ENCODE results near the gene GAS7.

The GAS7 gene

DNA sequence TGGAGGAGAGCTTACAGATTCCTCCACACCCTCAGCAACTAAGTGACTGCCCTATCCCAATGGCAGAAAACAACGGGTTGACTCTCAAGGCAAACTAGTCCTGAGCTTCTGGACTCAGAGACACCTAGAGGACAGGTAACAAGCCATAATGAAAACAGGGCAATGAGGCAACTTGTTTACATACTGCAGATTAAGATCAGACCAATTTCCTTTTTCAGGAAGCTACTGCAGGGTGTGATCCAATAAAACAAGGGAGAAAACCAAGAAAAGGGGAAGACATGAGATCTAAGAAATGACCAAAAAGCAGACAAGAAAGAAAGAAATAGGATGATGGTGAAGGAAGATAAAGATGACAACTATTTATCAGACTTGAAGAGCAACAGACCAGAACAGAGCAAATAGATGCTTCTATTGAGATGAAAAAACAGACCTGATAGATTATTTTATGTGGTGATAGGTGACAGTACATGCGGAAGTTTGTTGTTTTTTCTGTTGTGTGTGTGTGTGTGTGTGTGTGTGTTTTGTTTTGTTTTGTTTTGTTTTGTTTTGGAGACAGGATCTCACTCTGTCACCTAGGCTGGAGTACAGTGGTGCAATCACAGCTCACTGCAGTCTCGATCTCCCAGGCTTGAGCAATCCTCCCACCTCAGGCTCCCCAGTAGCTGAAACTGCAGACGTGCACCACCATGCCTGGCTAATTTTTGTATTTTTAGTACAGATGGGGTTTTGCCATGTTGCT is 120.7 kb downstream of the GAS7 start:
- TF ChIP-seq CTCF (IDR thresholded peaks at IDR 0.05; ENCODE audit: insufficient read depth, low read length) (no peak), GABPA (IDR thresholded peaks at IDR 0.05; ENCODE audit: low read depth) (no peak), POLR2AphosphoS5 (IDR thresholded peaks at IDR 0.05; ENCODE audit: low read depth) (no peak), SPI1 (IDR thresholded peaks at IDR 0.05; ENCODE audit: borderline replicate concordance, low read depth) (no peak)
- TF ChIP-seq, protein P1, sequence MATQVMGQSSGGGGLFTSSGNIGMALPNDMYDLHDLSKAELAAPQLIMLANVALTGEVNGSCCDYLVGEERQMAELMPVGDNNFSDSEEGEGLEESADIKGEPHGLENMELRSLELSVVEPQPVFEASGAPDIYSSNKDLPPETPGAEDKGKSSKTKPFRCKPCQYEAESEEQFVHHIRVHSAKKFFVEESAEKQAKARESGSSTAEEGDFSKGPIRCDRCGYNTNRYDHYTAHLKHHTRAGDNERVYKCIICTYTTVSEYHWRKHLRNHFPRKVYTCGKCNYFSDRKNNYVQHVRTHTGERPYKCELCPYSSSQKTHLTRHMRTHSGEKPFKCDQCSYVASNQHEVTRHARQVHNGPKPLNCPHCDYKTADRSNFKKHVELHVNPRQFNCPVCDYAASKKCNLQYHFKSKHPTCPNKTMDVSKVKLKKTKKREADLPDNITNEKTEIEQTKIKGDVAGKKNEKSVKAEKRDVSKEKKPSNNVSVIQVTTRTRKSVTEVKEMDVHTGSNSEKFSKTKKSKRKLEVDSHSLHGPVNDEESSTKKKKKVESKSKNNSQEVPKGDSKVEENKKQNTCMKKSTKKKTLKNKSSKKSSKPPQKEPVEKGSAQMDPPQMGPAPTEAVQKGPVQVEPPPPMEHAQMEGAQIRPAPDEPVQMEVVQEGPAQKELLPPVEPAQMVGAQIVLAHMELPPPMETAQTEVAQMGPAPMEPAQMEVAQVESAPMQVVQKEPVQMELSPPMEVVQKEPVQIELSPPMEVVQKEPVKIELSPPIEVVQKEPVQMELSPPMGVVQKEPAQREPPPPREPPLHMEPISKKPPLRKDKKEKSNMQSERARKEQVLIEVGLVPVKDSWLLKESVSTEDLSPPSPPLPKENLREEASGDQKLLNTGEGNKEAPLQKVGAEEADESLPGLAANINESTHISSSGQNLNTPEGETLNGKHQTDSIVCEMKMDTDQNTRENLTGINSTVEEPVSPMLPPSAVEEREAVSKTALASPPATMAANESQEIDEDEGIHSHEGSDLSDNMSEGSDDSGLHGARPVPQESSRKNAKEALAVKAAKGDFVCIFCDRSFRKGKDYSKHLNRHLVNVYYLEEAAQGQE (IDR thresholded peaks at IDR 0.05; ENCODE audit: insufficient replicate concordance, low read depth), result no peak
- Histone ChIP-seq H3K27ac (replicated peaks) (no peak overlapping the region), H3K27me3 (ENCODE audit: insufficient read depth, poor library complexity, severe bottlenecking) (no peaks in the 10 kb centered on the region), H3K4me3 (replicated peaks; ENCODE audit: insufficient read depth, low read length) (no peak overlapping the region)
- peak in 1 of 2 experiments; percentile 31 for DNase-seq (ENCODE audit: low read depth in 1 of 2, low spot score in 1 of 2)

- DNase-seq (ENCODE audit: low read depth in 1 of 2, low spot score in 1 of 2), result no peak
- H3K27ac ChIP-seq (replicated peaks), result no peak overlapping the region
- TF ChIP-seq GABPA (IDR thresholded peaks at IDR 0.05; ENCODE audit: low read depth), result no peak
- no peak for TF ChIP-seq POLR2AphosphoS5 (IDR thresholded peaks at IDR 0.05; ENCODE audit: low read depth)
- TF ChIP-seq CTCF (IDR thresholded peaks at IDR 0.05; ENCODE audit: insufficient read depth, low read length), result no peak
- no peak for TF ChIP-seq SPI1 (IDR thresholded peaks at IDR 0.05; ENCODE audit: borderline replicate concordance, low read depth)
- TF ChIP-seq, protein P1 (IDR thresholded peaks at IDR 0.05; ENCODE audit: insufficient replicate concordance, low read depth), result no peak
- no peak overlapping the region for H3K4me3 ChIP-seq (replicated peaks; ENCODE audit: insufficient read depth, low read length)
- H3K27me3 ChIP-seq (ENCODE audit: insufficient read depth, poor library complexity, severe bottlenecking), result no peaks in the 10 kb centered on the region
Measured at GRCh38 chr17:10075919-10076318, 122.5 kb downstream of the GAS7 start.

DNA sequence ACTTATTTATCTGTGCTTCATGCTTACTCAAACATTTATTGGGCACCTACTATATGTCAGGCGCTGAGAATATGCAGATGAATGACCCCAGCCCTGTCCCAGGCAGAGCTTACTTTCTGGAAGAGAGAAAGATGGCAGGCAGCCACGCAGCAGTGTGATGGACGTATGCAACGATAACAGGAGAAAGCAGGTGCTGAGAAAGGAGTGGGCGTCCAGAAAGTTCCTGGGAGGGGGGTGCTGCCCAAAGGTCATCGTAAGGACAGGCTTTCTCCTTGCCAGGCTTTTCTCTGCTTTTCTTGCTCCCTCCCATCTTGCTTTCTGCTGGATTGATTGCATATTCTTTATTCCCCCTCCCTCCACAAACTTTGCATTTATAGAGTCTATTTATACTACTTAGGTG is 124.5 kb downstream of the GAS7 start:
- TF ChIP-seq CTCF (IDR thresholded peaks at IDR 0.05; ENCODE audit: insufficient read depth, low read length), result no peak
- TF ChIP-seq SPI1 (IDR thresholded peaks at IDR 0.05; ENCODE audit: borderline replicate concordance, low read depth), result no peak
- no peak for TF ChIP-seq POLR2AphosphoS5 (IDR thresholded peaks at IDR 0.05; ENCODE audit: low read depth)
- TF ChIP-seq, protein P1 (IDR thresholded peaks at IDR 0.05; ENCODE audit: insufficient replicate concordance, low read depth), result no peak
- no peaks in the 10 kb centered on the region for H3K27me3 ChIP-seq (ENCODE audit: insufficient read depth, poor library complexity, severe bottlenecking)
- no peak overlapping the region for H3K4me3 ChIP-seq (replicated peaks; ENCODE audit: insufficient read depth, low read length)
- no peak overlapping the region for H3K27ac ChIP-seq (replicated peaks)
- no peak for DNase-seq (ENCODE audit: low read depth in 1 of 2, low spot score in 1 of 2)
